ENCODE measurements around the gene MPG.
"Not testable (repeated sequence)": the region's sequence is repeated elsewhere in the genome, so short reads cannot be mapped to it uniquely, and the experiment has no call there.

MPG gene

GRCh38 chr16:119835-120491 is 41.9 kb downstream of the MPG start:
- H3K4me3 ChIP-seq (replicated peaks; ENCODE audit: low read depth, low read length), result no peak overlapping the region
- peaks cover 10% of the 10 kb centered on the region for H3K36me3 ChIP-seq (ENCODE audit: control insufficient read depth, insufficient read depth, low read length)
- H3K27me3 ChIP-seq (replicated peaks; ENCODE audit: control insufficient read depth, insufficient read depth, low read length), result no peaks in the 10 kb centered on the region
- TF ChIP-seq, protein P1, sequence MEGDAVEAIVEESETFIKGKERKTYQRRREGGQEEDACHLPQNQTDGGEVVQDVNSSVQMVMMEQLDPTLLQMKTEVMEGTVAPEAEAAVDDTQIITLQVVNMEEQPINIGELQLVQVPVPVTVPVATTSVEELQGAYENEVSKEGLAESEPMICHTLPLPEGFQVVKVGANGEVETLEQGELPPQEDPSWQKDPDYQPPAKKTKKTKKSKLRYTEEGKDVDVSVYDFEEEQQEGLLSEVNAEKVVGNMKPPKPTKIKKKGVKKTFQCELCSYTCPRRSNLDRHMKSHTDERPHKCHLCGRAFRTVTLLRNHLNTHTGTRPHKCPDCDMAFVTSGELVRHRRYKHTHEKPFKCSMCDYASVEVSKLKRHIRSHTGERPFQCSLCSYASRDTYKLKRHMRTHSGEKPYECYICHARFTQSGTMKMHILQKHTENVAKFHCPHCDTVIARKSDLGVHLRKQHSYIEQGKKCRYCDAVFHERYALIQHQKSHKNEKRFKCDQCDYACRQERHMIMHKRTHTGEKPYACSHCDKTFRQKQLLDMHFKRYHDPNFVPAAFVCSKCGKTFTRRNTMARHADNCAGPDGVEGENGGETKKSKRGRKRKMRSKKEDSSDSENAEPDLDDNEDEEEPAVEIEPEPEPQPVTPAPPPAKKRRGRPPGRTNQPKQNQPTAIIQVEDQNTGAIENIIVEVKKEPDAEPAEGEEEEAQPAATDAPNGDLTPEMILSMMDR (IDR thresholded peaks at IDR 0.05; ENCODE audit: insufficient read depth, low read length, poor library complexity, severe bottlenecking), result no peak
- DNase-seq (ENCODE audit: extremely low read depth, insufficient read length), result no peak

GRCh38 chr16:120756-121155 is 42.7 kb downstream of the MPG start:
- H3K36me3 ChIP-seq (ENCODE audit: control insufficient read depth, insufficient read depth, low read length), result peaks cover 10% of the 10 kb centered on the region
- H3K27me3 ChIP-seq (replicated peaks; ENCODE audit: control insufficient read depth, insufficient read depth, low read length), result no peaks in the 10 kb centered on the region
- no peak overlapping the region for H3K4me3 ChIP-seq (replicated peaks; ENCODE audit: low read depth, low read length)
- TF ChIP-seq, protein P1 (IDR thresholded peaks at IDR 0.05; ENCODE audit: insufficient read depth, low read length, poor library complexity, severe bottlenecking), result no peak
- no peak for DNase-seq (ENCODE audit: extremely low read depth, insufficient read length)

GRCh38 chr16:122361-122760 is 44.3 kb downstream of the MPG start:
- no peak for DNase-seq (ENCODE audit: extremely low read depth, insufficient read length)
- TF ChIP-seq, protein P1 (IDR thresholded peaks at IDR 0.05; ENCODE audit: insufficient read depth, low read length, poor library complexity, severe bottlenecking), result no peak
- H3K36me3 ChIP-seq (ENCODE audit: control insufficient read depth, insufficient read depth, low read length), result peaks cover 8% of the 10 kb centered on the region
- H3K4me3 ChIP-seq (replicated peaks; ENCODE audit: low read depth, low read length), result no peak overlapping the region
- no peaks in the 10 kb centered on the region for H3K27me3 ChIP-seq (replicated peaks; ENCODE audit: control insufficient read depth, insufficient read depth, low read length)

GRCh38 chr16:123558-124350 is 45.7 kb downstream of the MPG start:
- not testable (repeated sequence) for H3K27me3 ChIP-seq (replicated peaks; ENCODE audit: control insufficient read depth, insufficient read depth, low read length); H3K36me3 ChIP-seq (ENCODE audit: control insufficient read depth, insufficient read depth, low read length); H3K4me3 ChIP-seq (replicated peaks; ENCODE audit: low read depth, low read length); DNase-seq (ENCODE audit: extremely low read depth, insufficient read length)

GRCh38 chr16:125011-125410 is 47.0 kb downstream of the MPG start:
- Histone ChIP-seq H3K4me3 (replicated peaks; ENCODE audit: low read depth, low read length) (no peak overlapping the region), H3K27me3 (replicated peaks; ENCODE audit: control insufficient read depth, insufficient read depth, low read length) (no peaks in the 10 kb centered on the region), H3K36me3 (ENCODE audit: control insufficient read depth, insufficient read depth, low read length) (peaks cover 6% of the 10 kb centered on the region)
- DNase-seq (ENCODE audit: extremely low read depth, insufficient read length), result no peak
- TF ChIP-seq, protein P1 (IDR thresholded peaks at IDR 0.05; ENCODE audit: insufficient read depth, low read length, poor library complexity, severe bottlenecking), result no peak

- H3K36me3 ChIP-seq (ENCODE audit: control insufficient read depth, insufficient read depth, low read length), result peaks cover 1% of the 10 kb centered on the region
- H3K4me3 ChIP-seq (replicated peaks; ENCODE audit: low read depth, low read length), result no peak overlapping the region
- H3K27me3 ChIP-seq (replicated peaks; ENCODE audit: control insufficient read depth, insufficient read depth, low read length), result no peaks in the 10 kb centered on the region
- no peak for DNase-seq (ENCODE audit: extremely low read depth, insufficient read length)
- TF ChIP-seq, protein P1 (IDR thresholded peaks at IDR 0.05; ENCODE audit: insufficient read depth, low read length, poor library complexity, severe bottlenecking), result no peak
These were observed 51.0 kb downstream of the MPG start for GRCh38 chr16:129075-129474.
